SK-MEL-5 (cell line): ENCODE results near the gene MMP8. TPM values are rescaled to one million over a fixed set of nuclear protein-coding genes. Genes with fewer than 3 reads are reported as not detected.
A peak's percentile ranks its signal among the peaks of the same experiment; 100 is the strongest.
"Not testable (repeated sequence)": the region's sequence is repeated elsewhere in the genome, so short reads cannot be mapped to it uniquely, and the experiment has no call there.

Experiments used
- DNase-seq: peaks from one replicate; pipeline ENCODE4 v3.0.0-alpha.2; 2016; ENCODE audit warnings: low read depth, low spot score
- in situ Hi-C: cut with HindIII; loops from 2 replicates; pipeline ENCODE4 v1.10.0; 2016; ENCODE audit warnings: low sequenced_read_pairs, high pct_unique_total_duplicates, low pct_unique_long_range_greater_than_20kb
- polyA plus RNA-seq, 2 experiments: library from polyadenylated mRNA; depleted of rRNA; stranded (reverse); fragments of >200 nt; gene quantifications; 2 replicates each; pipeline ENCODE4 v1.2.3, GENCODE V29; 2015
- total RNA-seq: library from RNA; depleted of rRNA; stranded (reverse); fragments of >200 nt; shearing (Covaris generic); gene quantifications from 2 replicates; pipeline ENCODE4 v1.2.3, GENCODE V29; 2014; rRNA removed

The MMP8 gene
- 30.1 and 31.6 TPM in 2 replicates for total RNA-seq
- polyA plus RNA-seq (2015; cell fraction: cytosol; rRNA removed), result 31.7 and 40.4 TPM in 2 replicates
- 21.8 and 31.8 TPM in 2 replicates for polyA plus RNA-seq (2015; cell fraction: nucleus; rRNA removed)

- peak; percentile 94 for DNase-seq
- in situ Hi-C loops, result no loop called here
These were observed at the start of gene MMP8 for GRCh38 chr11:102724904-102725500. MMP8 (minus strand) TSS chr11:102724954; CDS start chr11:102724855, 99 bp downstream.

- no peak for DNase-seq
- in situ Hi-C loops, result no loop called here
These were observed 48.6 kb upstream of the MMP8 start for GRCh38 chr11:102773386-102773785.

DNA sequence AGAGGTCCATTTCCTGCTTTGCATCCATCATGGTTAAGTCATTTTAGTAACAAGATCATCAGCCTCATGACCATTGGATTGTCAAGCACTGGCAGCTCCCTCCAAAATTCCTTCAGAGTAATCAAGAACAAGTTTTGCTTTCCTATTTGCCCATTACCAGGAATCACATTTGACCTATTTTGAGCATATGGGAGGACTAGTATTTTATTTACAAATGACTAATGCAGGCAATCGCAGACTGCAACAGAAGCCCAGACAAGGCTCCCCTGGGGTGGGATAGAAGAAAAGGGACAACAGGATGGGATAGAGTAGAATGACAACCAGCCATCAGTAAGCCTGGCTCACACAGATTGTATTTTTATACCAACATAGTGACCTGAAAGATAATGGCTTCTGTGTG is 46.6 kb upstream of the MMP8 start:
- in situ Hi-C loops, result no loop called here
- DNase-seq, result no peak

DNA sequence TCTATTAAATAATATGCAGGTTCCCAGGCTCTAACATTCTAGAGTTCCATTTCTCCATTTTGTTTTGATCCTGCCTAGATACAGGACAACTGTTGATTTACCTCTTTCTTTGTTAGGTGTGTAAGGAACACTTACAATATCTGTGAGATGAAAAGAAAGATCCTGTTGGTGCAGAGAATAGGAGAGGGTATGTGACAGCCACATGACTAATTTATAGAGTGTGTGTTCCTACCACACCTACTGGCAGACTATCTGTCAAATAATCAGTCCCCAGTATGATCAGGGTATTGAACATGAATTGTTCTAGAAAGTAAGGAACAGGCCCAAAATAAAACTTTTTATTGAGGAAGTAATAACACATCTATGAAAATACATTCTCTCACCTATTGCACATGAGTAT is 45.4 kb upstream of the MMP8 start:
- no peak for DNase-seq
- in situ Hi-C loops, result no loop called here

DNA sequence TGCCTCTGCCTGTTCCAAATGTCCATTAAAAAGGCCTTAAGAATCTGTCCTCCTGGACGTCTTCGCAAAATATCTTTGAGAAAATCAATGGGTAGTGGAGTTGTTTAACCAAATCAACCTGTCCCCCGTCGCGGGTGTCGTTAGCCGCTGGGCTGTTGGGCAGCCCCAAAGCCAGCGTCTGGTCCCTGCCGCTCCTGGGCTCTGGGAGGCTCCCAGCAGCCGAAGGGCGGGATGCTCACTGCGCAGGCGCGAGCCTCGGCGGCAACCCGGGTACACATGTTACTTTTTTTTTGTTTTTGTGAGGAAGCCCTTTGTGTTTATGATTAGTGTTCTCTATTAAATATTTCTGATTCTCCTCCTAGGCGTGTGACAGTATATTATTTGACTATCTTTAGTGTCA is 43.0 kb upstream of the MMP8 start:
- in situ Hi-C loops, result no loop called here
- no peak for DNase-seq

DNA sequence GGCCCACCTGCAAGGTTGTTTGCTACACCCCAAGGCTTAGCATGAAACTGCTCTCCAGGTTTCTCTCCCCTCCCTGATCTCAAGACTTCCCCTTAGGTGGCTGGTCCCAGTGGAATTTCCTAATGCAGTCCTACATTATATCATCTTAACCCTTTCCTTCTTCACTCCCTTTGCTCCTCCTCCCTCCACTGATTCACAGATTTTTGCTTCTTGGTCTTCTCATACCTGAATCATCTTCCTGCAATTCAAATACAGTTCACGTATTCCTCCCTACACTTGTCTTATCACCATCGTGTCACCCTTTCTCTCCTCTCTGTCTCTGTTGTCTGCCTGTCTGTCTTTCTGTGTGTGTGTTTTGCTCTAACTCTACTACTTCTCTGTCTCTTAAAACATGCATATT is 38.7 kb upstream of the MMP8 start:
- in situ Hi-C loops, result no loop called here
- DNase-seq, result no peak

DNA sequence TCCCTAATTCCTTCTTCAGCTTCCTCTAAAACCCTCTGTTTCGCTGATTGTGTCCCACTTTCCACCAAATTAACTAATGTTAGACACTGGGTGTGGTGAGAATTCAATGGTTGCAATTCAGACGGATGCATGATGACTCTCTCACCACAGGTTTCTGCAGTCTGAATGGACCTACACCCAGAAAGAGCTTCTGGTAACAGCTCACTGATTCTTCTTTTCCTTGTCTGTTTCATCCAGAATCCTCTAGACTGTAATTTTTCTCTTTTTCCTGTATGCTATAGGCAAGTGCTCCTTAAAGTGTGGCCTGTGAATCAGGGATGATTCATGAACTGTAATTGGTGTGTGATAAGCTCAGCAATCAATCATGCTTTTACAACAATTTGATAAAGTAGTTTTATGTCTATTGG is 37.6 kb upstream of the MMP8 start:
- DNase-seq, result no peak
- in situ Hi-C loops, result no loop called here

DNA sequence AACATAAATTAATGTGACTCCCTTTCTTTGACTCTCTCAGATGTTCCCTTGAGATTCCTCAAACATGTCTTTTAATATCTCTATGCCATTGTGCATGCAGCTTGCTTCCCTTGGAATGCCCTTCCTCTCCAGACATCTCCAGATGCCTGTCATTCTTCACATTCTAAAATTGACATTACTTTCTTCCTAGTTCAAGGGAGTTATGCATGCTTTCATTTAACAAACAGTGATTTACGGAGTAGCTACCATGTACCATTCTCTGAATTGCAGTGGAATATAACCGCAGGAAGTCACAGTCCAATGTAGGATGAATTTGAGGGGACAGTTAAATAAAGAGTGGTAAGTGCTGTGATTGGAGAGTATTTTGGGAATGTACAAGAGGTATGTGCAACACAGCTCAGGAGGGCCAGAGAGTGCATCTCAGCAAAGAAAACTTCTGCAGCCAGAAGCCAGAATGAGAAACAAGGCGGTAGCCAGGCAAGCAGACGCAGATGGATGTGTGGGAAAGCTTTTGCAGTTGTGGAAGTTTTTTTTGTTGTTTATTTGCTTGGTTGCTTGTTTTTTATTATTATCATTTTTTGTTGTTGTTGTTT is 37.0 kb upstream of the MMP8 start:
- in situ Hi-C loops, result no loop called here
- DNase-seq, result peak; percentile 21

DNA sequence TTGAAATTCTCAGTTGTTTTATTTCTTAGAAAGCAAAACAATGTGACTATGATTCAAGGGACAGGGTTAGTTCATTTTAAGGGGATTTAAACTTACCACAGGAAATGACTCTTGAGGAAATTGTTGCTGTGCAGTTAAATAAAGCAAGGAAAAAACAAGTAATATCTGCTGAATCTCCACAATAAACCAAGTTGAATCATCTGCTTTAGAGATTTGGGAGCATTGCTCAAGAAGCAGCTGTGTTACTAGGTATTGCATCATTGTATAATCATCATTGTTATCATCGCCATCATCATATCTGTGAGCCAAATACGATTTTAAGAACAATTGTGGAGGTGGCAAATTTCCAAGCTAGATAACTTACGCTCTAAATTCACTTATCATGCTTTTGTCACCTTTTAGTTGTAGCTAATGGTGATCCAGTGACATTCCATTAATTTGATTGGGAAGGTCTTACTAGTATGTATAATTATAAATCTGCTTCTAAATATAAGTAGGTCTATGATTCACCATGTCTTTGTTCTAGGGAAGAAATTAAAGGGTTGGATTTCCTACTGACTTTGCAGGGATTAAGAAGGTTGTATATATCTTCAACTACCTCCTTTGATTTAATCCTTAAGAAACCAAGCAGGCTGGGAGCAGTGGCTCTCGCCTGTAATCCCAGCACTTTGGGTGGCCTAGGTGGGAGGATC is 35.7 kb upstream of the MMP8 start:
- DNase-seq, result no peak

GRCh38 chr11:102757823-102758549 is 33.2 kb upstream of the MMP8 start:
- in situ Hi-C loops, result no loop called here
- no peak for DNase-seq

More for the DNA sequence above, 35.7 kb upstream of the MMP8 start:
- in situ Hi-C loops, result no loop called here

- no peak for DNase-seq
- in situ Hi-C loops, result no loop called here
These were observed 28.5 kb upstream of the MMP8 start for GRCh38 chr11:102753267-102753666.

- in situ Hi-C loops, result no loop called here
- no peak for DNase-seq
These were observed 26.9 kb upstream of the MMP8 start for GRCh38 chr11:102751673-102752072.

DNA sequence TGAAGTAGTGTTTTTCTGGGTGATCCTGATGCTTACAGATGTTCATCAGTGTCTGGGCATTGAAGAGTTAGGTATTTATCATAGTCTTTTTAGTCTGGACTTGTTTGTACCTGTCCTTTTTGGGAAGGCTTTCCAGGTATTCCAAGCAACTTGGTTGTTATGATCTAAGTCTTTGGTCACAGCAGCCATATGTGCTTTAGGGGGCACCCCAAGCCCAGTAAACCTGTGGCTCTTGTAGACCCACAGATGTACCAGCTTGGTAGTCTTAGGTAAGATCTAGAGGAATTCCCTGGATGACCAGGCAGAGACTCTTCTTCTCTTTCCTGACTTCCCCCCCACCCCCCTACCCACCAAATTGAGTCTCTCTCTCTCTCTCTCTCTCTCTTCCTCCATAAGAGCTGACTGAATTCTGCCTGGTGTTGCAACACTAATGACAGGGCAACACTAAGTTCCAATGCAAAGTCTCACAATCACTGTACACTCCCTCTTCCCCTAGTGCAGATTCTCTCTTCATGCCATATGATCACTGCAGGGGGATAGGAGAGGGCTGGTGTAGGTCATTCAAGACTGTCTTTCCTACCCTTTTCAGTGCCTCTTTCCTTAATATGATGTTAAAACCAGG is 24.5 kb upstream of the MMP8 start:
- in situ Hi-C loops, result no loop called here

DNA sequence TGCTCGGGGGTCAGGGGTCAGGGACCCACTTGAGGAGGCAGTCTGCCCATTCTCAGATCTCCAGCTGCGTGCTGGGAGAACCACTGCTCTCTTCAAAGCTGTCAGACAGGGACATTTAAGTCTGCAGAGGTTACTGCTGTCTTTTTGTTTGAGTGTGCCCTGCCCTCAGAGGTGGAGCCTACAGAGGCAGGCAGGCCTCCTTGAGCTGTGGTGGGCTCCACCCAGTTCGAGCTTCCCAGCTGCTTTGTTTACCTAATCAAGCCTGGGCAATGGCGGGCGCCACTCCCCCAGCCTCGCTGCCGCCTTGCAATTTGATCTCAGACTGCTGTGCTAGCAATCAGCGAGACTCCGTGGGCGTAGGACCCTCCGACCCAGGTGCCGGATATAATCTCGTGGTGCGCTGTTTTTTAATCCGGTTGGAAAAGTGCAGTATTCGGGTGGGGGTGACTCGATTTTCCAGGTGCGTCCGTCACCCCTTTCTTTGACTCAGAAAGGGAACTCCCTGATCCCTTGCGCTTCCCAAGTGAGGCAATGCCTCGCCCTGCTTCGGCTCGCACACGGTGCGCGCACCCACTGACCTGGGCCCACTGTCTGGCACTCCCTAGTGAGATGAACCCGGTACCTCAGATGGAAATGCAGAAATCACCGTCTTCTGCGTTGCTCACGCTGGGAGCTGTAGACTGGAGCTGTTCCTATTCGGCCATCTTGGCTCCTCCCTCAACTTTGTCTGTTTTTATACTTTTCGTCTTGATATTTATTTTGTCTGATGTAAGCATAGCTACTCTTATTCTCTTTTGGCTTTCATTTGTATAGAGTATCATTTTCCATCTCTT is 22.2 kb upstream of the MMP8 start:
- DNase-seq, in situ Hi-C loops: not testable (repeated sequence)

More for the DNA sequence above, 24.5 kb upstream of the MMP8 start:
- DNase-seq, result no peak

DNA sequence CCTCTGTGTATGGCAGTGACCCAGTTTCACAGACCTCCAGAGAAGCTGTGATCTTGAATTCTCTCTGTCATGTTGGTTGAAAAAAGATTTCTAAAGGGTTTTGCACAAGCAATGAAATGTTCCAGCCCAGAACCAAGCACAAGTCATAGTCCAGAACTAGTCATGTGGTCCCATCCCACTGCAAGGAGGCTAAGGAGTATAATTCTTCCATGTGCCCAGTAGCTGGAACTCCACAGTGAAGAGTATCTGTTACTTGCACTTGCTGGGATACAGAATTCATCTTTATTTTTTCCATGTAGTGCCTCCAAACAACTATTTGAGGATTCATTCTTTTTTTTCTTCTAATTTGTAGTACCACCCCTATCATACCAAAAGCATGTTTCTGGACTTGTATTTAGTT is 9.9 kb upstream of the MMP8 start:
- DNase-seq, result peak; percentile 32
- in situ Hi-C loops, result no loop called here

- in situ Hi-C loops, result no loop called here
- DNase-seq, result peak; percentile 79
These were observed 8.6 kb upstream of the MMP8 start for GRCh38 chr11:102733232-102733875.

GRCh38 chr11:102730944-102731343 is 6.2 kb upstream of the MMP8 start:
- in situ Hi-C loops, result not testable (repeated sequence)

More at GRCh38 chr11:102730944-102731343, 6.2 kb upstream of the MMP8 start:
- DNase-seq, result not testable (repeated sequence)
